Fibroblast of villous mesenchyme (primary cell): ENCODE measurements around the gene OXCT2. TPM values are rescaled to one million over a fixed set of nuclear protein-coding genes. Genes with fewer than 3 reads are reported as not detected.
A peak's percentile ranks its signal among the peaks of the same experiment; 100 is the strongest.
"Not testable (repeated sequence)": the region's sequence is repeated elsewhere in the genome, so short reads cannot be mapped to it uniquely, and the experiment has no call there.

Source experiments
- DNase-seq: peaks from one replicate; pipeline ENCODE4 v3.0.0-alpha.2; 2010; ENCODE audit warnings: low read depth
- H3K4me3 ChIP-seq: 2 replicates; pipeline ENCODE4 v1.5.1; 2011; ENCODE audit warnings: low read depth, mild to moderate bottlenecking, low read length
- total RNA-seq: library from RNA; depleted of rRNA; stranded (reverse); fragments of >200 nt; gene quantifications from 2 replicates; pipeline ENCODE4 v1.2.3, GENCODE V29; 2012
- TF ChIP-seq, protein P1 (sequence below): IDR thresholded peaks from 2 replicates; pipeline ENCODE4 v1.5.1; 2012; ENCODE audit warnings: low read depth, mild to moderate bottlenecking, low read length; ENCODE audit not compliant: insufficient read depth

The OXCT2 gene
- total RNA-seq, 1 donor = 1.7 TPM

DNA sequence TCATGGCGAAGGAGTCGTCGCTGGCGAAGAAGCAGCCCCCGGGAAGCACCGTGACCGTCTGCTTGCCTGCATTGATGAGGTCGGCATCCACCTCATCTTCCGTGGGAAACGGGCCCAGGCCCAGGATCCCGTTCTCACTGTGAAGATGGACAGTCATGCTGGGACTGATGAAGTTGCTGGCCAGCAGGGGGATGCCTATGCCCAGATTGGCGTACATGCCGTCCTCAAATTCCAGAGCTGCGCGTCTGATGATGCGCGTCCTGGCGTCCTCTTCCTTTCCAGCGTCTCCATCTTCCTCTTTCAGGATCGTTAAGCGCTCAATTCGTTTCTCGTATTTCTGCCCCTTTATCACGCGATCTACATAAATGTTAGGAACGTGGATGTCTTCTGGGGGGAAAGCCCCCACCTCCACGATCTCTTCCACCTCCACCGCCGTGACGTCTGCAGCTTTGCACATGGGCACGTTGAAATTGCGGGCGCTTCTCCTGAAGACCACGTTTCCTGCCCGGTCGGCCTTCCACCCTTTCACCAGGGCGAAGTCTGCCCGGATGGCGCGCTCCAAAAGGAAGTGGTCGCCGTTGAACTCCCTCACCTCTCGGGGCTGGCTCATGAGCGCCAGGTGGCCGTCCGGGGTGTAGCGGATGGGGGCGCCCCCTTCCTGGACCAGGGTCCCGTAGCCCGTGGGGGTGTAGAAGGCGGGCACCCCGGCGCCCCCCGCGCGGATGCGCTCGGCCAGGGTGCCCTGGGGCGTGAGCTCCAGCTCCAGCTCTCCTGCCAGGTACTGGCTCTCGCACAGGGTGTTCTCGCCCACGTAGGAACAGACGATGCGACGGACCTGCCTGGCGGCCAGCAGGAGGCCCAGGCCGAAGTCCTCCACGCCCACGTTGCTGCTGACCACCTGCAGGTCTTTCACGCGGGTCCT lies 787 bp downstream of the OXCT2 start:
- peak; percentile 12 for DNase-seq
- H3K4me3 ChIP-seq = peak overlapping the region; percentile 41

GRCh38 chr1:39769502-39769901 lies 1.6 kb downstream of the OXCT2 start:
- not testable (repeated sequence) for DNase-seq, H3K4me3 ChIP-seq

DNA sequence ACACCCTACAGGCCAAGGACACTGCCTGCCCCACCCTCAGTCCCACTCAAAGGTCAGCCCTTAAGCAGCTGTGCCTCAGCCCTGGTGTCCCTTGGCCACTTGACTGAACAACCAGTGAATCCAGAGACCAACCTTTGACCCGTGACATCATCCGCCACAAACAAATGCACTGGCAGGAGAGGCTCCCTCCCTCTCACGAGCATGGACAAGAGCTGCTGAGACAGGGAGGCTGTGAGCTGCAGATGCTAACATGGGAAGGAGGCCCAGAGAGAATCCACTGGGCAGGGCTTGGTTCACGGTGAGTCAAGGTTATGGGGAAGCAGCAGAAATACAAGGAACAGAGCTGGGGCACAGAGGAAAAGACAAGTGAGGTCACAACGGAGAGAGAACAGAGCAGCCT lies 4.7 kb downstream of the OXCT2 start:
- H3K4me3 ChIP-seq, DNase-seq: not testable (repeated sequence)

DNA sequence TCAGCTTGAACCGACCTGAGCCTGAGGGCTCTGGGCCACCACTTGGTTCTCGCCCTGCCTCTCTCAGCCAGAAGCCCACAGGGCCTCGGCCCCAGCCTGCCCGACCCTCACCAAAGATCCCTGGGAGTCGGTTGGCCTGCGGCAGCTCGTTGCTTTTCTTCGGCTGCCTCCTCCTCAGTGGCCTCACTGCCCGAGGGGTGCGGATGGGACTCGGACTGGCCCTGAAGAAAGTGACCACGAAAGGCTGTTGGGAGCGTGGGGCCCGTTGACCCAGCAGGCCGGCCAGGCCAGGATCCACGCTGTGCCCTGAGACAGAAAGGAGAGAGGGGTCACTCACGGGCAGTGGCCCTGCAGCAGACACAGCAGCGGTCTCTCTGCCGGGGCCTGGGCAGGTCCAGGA lies 6.6 kb downstream of the OXCT2 start:
- DNase-seq, H3K4me3 ChIP-seq: not testable (repeated sequence)

GRCh38 chr1:39763619-39764374 lies 7.4 kb downstream of the OXCT2 start:
- not testable (repeated sequence) for DNase-seq, H3K4me3 ChIP-seq

DNA sequence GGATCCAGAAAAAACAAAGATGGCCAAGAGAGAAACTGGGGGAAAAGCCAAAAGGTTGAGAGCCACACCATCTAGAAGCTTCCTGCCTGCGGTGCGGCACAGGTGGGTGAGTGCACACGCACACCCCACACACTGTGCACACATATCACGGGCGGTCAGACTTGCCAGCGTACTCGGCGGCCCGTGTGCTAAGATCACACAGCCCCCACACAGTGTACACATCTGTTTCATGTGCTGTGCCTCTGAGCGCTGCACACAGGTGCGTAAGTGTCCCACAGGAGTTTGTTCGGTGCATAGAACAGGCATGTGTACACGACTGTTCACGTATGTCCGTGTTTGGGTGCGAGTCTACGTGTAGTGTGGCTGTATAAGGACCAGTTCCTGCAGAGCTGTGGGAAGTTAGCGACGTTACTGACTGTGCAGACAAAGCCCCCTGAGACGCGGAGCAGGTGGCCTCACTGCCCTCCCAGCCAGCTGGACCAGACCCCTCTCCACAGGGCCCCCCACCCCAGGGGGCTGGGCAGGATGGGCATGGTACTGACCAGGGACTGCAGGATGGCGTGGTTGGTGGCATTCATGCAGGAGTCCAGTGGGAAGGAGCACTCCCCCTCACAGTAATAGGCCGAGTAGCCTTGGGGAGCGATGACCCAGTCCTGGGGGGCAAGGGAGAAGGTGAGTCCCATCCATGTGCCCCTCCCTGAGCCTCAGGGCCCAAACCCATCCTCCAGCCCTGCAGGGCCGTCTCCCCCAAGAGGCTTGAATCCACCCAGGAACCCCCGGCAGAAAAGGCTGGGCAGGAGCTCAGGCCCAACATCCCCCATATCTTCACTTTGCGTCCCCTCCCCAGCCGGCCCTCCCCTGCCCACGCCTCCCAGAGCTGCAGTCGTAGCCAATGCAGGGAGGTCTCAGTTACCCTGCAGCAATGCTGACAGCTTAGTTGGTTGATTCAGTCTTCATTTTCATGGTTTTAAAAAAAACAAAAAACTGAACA lies 8.3 kb downstream of the OXCT2 start:
- no peak for DNase-seq
- TF ChIP-seq, protein P1, sequence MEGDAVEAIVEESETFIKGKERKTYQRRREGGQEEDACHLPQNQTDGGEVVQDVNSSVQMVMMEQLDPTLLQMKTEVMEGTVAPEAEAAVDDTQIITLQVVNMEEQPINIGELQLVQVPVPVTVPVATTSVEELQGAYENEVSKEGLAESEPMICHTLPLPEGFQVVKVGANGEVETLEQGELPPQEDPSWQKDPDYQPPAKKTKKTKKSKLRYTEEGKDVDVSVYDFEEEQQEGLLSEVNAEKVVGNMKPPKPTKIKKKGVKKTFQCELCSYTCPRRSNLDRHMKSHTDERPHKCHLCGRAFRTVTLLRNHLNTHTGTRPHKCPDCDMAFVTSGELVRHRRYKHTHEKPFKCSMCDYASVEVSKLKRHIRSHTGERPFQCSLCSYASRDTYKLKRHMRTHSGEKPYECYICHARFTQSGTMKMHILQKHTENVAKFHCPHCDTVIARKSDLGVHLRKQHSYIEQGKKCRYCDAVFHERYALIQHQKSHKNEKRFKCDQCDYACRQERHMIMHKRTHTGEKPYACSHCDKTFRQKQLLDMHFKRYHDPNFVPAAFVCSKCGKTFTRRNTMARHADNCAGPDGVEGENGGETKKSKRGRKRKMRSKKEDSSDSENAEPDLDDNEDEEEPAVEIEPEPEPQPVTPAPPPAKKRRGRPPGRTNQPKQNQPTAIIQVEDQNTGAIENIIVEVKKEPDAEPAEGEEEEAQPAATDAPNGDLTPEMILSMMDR = no peak
- no peak overlapping the region for H3K4me3 ChIP-seq

- TF ChIP-seq, protein P1 = no peak
- H3K4me3 ChIP-seq = no peak overlapping the region
- no peak for DNase-seq
These were observed 9.4 kb downstream of the OXCT2 start for GRCh38 chr1:39761557-39762260.

DNA sequence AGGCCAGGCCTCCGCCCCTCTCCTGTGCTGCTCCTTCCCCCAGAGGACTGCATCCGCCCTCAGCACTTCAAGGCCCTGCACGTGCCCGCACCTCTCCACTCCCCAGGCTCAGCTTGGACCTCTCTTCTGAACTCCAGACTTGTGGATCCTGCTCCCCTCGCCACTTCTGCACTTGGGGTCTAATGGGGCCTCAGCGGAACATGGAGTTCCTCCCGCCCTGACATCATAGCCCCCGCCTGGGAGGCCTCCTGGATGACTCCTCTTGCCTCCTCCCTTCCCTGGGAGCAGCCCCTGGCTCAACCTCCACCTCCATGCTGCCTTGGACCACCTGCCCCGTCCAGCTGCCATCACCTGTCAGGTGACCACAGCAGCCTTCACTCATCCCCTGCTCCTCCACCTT lies 10.1 kb downstream of the OXCT2 start:
- H3K4me3 ChIP-seq = no peak overlapping the region
- no peak for DNase-seq
- TF ChIP-seq, protein P1 = no peak
